Adipose tissue (tissue), 3 donors: ENCODE measurements around the gene AP2A2. TPM values are rescaled to one million over a fixed set of nuclear protein-coding genes. Genes with fewer than 3 reads are reported as not detected.

Experiments used
- H3K27ac ChIP-seq: one replicate; pipeline ENCODE4 v1.5.1; 2013; ENCODE audit warnings: low read depth, low read length
- WGBS, 3 donors: extraction: QIAGEN DNeasy Blood & Tissue Kit; methylation state at CpG; one replicate each; pipeline ENCODE4 v1.1.7; 2013; 5-methylcytosine and 5-hydroxymethylcytosine counted together
- polyA plus RNA-seq, 3 donors: library from polyadenylated mRNA; stranded (reverse); fragments of 200-250 nt; gene quantifications; one replicate each; pipeline ENCODE4 v1.2.3, GENCODE V29; 2013
- donor health status: healthy with polysubstance abuse.
- donor health status: Bipolar disorder and iron deficiency.
- donor health status: healthy.

Gene AP2A2
- polyA plus RNA-seq, 3 donors, result 32.0 to 57.4 (median 37.3) TPM

DNA sequence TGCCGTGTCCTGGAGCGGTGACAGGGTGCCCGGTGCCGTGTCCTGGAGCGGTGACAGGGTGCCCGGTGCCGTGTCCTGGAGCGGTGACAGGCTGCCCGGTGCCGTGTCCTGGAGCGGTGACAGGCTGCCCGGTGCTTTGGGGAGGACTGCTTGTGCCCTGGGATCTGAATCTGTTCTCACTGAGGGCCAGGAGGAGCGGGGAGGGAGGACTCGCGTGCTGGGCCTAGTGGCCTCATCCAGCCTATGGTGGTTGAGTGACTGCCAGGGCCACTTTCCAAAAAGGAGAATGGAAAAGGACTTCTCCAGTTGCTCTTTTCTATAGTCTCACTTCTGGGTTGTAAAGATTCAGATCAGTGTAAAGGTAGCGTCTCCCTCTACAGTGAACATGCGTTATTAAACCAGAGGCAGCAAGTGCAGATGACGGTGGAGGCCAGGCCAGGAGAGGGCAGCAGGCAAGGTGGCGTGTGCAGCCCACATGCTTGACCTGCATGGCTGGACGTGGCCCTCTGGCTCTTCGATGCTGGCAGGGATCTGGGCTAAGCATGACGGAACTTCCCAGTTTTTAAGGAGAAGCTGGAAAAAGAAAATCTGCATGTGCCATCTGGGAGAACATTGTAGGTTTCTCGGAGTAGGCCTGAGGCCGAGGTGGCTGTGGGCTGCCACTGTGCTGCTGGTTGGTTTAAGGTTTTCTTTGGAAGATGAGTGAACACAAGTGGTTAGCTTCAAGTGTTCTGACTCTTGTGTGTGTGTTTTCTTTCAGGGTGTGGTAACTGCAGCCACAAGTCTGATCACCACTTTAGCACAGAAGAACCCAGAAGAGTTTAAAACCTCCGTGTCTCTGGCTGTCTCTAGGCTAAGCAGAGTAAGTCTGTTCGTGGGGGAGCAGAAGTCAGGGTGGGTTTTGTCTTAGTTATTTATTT, 55.0 kb downstream of the AP2A2 start:
- 82 to 90% (median 89%) methylated on average over 26 of the region's 26 CpGs for WGBS, 3 donors
- no peak overlapping the region for H3K27ac ChIP-seq

DNA sequence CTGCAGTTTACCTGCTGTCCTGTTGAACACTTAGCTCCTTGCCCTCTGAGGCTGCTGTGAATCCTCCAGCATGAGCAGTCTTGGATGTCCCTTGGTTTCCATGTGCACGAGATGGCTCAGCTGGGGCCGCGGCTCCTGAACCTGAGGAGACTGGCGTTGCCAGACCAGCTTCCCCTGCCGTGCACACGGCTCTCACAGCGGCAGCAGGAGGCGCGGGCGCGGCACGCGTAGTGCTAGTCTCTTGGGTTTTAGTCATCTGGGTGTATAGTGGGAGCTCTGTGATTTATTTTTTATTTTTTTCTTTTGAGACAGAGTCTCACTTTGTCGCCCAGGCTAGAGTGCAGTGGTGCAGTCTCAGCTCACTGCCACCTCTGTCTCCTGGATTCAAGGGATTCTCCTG, 56.1 kb downstream of the AP2A2 start:
- 92 to 94% (median 93%) methylated on average over 14 of the region's 14 CpGs for WGBS, 3 donors
- no peak overlapping the region for H3K27ac ChIP-seq

DNA sequence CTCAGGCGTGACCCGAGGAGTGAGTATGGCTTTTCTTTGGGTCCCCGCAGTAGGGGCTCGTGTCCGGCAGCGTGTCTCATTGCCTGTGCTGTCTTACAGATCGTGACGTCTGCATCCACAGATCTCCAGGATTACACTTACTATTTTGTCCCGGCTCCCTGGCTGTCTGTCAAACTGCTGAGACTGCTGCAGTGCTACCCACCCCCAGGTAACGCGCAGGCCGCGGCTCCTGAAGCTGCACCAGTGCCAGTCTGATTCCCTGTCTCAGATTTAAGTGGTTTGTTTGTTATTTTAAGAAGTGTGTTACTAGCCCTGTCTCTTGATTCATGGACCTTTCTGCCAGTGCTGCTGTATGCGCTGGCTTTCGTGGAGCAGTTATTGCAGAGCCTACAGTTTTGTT, 58.9 kb downstream of the AP2A2 start:
- H3K27ac ChIP-seq, result no peak overlapping the region
- 90 to 98% (median 96%) methylated on average over 15 of the region's 15 CpGs for WGBS, 3 donors

DNA sequence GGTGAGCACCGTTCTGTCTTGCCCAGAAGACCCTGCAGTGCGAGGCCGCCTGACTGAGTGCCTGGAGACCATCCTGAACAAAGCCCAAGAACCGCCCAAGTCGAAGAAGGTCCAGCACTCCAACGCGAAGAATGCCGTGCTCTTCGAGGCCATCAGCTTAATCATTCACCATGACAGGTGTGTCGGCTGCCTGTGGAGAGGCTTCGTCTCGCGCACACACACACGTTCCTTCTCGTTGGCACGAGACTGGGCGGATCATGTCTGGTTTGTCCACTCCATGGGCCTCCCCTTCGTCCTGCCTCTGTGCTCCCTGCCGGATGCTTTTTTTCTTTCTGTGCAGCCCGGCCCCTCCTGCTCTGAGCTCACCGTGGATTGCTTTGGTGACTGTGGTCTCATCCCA, 59.7 kb downstream of the AP2A2 start:
- no peak overlapping the region for H3K27ac ChIP-seq
- 68 to 90% (median 90%) methylated on average over 21 of the region's 21 CpGs for WGBS, 3 donors

DNA sequence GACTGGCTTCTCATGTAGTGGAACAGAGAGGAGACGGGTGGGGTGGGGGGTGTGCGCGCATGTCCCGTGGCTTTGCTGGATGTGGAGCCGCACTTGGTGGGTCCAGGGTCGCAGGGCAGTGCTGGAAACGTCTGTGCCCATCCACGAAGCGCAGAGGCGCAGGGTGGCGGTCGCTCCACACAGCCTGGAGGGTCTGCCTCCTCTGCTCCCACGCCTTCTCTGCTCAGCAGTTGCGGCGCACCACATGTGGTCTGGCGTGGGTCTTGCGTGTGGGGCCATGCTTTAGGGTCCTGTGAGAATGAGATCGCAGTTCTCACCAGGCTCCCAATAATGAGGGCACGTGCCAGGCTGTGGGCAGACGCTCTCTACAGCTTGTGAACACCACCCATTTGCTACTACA, 60.2 kb downstream of the AP2A2 start:
- WGBS, 3 donors, result 93 to 96% (median 94%) methylated on average over 20 of the region's 20 CpGs
- H3K27ac ChIP-seq, result no peak overlapping the region

DNA sequence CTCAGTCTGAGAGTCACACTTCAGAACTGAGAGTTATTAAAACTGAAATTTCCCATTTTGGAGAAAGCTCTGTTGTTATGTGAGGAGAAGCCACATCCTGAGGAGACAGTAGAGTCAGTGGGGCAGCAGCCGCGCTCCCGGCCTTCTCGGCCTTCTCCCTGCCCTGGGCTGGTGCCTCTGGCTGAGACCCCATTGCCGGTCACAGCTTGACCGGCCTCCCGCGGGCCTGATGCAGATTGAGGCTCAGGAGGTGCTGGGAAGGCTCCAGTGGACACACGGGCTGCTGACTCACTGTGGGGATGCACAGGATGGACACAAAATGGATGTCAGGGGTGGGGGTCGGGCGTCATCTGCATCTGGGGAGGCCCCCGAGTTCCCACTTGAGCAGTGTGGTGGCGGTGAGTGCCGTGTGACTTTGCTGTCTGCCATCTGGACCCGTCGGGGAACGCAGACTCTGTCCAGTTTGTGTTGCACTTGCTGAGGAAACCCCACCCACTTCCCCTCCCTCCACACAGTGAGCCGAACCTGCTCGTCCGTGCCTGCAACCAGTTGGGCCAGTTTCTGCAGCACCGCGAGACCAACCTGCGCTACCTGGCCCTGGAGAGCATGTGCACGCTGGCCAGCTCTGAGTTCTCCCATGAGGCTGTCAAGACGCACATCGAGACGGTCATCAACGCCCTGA, 60.7 kb downstream of the AP2A2 start:
- no peak overlapping the region for H3K27ac ChIP-seq
- WGBS, 3 donors, result 74 to 83% (median 75%) methylated on average over 26 to 28 of the region's 28 CpGs

DNA sequence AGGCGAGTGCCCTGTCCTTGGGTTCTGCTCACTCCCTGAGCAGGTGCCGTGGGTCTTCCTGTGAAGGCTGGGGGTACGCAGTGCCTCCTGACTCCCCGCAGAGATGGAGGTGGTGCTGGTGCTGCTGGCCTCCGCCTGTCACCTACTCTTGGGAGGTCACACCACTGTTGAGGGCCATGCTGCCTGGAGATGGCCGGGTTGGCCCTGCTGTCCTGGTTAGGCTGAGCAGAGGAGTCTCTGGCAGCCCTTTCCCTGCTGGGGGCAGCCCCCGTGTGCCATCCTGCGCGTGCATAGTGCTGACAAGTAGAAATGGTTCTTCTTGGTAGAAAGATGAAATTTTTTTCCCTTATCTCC, 61.3 kb downstream of the AP2A2 start:
- H3K27ac ChIP-seq, result no peak overlapping the region
- 92 to 96% (median 95%) methylated on average over 9 of the region's 9 CpGs for WGBS, 3 donors

DNA sequence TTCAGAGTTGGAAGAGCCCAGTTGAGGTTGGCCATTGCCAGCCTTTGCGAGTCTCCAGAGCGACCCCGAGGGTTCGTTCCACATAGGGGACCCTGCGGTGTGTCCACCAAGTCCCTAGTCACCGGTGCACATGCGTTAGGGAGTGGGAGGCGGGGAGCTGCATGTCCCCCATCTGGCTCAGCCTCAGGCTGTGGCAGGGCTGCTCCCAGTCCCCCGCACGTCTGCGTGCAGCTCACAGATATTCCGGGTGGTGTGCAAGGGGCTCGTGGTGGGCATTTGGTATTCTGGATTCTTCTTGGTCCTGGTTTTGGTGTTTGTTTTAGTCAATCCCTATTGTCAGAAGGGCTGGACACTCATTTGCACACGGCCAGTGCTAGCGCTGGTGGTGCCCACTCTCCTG, 62.0 kb downstream of the AP2A2 start:
- WGBS, 3 donors, result 96 to 98% (median 98%) methylated on average over 15 of the region's 15 CpGs
- H3K27ac ChIP-seq, result no peak overlapping the region

DNA sequence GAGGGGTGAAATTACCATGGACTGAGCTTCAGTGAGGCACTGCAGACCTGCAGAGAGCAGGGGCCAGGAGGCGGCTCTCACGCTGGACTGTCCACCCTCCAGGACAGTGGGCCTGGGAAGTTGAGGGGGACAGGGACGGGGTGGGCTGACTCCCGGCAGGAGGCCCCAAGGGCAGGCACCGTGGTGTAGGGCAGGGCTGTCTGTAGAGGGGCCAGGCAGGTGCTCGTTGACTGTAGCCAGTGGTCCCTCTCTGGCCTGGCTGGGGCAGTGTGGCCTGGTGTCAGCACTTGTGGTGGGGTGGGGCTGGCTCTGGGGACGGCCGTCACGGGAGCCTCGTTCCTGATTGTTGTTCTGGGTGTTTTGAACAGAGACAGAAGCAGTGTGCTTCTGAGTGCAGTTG, 64.4 kb downstream of the AP2A2 start:
- H3K27ac ChIP-seq, result no peak overlapping the region
- 78 to 89% (median 87%) methylated on average over 10 of the region's 10 CpGs for WGBS, 3 donors

DNA sequence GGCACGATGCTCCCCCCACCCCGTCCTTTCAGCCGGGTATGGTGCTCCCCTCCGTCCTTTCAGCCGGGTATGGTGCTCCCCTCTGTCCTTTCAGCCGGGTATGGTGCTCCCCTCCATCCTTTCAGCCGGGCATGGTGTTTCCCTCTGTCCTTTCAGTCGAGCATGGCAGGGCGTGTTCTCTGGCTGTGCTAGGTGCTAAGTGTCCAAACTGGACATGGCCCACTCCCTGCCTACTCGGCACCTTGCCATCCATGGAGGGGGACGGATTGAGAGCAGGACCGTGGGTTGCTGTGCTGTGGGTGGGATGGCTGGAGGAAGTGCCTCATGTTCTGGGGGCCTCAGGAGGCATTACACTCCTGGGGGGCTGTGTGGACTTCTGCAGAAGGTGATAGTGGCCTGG, 65.4 kb downstream of the AP2A2 start:
- WGBS, 3 donors, result 82 to 87% (median 85%) methylated on average over 12 of the region's 12 CpGs
- H3K27ac ChIP-seq, result no peak overlapping the region

DNA sequence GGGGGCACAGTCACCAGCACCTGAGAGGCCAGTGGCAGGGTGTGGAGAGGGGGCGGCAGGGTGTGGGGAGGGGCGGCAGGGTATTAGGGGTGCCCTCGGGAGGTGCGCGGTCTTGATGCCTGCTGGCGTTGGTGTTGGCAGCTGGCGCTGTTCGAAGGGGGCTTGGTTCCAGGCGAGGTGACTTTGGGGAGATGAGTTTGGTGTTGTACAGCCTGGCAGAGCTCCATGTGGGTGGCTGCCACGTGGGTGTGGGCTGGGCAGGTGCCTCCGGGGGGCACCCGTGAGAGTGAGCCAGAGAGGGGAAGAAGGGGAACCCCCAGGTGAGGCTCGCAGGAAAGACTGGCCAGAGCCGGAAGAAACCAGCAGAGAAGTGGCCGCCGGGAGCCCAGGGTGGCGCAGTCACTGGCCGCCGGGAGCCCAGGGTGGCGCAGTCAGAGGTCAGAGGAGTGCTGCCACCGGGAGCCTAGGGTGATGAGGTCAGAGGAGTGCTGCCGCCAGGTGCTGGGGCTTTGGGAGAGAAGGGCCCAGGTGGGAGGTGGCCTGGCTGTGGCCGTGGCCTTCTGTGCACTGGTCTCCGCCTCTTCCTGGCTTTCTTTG, 66.1 kb downstream of the AP2A2 start:
- H3K27ac ChIP-seq, result no peak overlapping the region
- 69 to 87% (median 74%) methylated on average over 21 to 24 of the region's 24 CpGs for WGBS, 3 donors

DNA sequence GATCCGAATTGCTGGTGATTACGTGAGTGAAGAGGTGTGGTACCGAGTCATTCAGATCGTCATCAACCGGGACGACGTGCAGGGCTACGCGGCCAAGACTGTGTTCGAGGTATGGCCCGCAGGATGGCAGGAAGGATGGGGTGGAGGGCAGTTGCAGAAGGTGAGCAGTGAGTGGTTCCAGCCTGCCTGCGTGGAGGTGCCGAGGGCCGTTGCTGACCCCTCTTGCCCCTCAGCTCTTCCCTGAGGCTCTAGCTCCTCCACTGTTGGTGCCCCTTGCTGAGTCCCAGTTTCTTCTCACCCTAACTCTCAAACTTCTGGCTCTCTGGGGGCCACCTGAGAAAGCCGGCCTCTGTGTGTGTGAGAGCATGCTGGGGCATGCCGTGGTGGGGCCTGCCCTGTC, 66.9 kb downstream of the AP2A2 start:
- WGBS, 3 donors, result 94 to 96% (median 95%) methylated on average over 16 of the region's 16 CpGs
- no peak overlapping the region for H3K27ac ChIP-seq

DNA sequence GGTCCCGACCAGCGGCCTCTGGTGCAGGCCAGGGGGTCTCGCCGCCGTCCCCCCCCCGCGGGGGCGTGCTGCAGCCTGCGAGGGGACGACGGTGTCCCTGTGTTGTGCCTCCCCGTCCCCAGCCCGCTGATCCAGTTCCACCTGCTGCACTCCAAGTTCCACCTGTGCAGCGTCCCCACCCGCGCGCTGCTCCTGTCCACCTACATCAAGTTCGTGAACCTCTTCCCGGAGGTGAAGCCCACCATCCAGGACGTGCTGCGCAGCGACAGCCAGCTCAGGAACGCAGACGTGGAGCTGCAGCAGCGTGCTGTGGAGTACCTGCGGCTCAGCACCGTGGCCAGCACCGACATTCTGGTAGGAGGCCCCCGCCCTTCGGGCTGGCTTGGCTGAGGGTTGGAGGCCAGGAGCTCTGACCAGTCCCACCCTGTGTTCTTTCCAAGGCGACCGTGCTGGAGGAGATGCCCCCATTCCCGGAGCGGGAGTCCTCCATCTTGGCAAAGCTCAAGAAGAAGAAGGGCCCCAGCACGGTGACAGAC, 68.0 kb downstream of the AP2A2 start:
- H3K27ac ChIP-seq, result no peak overlapping the region
- WGBS, 3 donors, result 92 to 93% (median 93%) methylated on average over 33 to 35 of the region's 35 CpGs

DNA sequence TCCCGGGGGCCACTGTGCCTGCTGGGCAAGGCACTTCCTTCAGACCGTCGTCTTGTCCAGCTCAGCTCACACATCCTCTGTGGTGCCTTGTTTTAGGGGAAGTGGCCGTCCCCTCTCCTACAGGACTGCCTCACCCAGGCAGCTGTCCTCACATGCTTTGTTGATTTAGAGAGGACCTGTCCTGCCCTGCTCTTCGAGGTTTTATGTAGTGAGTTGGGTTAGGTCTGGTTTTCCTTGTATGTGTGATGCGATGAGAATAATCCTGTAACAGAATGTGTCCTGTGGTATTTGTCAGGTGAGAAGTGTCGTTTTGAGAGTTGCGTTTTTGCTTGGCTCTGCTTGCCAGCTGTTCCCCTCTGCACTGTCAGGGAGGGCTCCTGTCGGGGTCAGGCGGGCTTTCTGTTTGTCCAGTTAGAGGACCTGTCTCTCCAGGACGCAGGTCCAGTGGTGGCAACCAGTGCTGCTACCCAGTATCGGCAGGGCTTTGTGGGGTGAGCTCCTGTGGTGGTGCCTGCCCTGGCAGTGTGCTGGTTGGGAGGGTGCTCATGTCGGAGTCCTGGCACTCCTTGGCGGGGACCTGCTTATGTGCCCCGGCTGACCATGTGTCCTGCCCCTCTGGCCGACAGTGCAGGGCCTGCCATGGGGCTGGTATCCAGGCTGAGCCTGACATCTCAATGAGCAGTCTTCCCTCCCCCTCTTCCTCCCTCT, 69.5 kb downstream of the AP2A2 start:
- WGBS, 3 donors, result 80 to 97% (median 80%) methylated on average over 14 to 16 of the region's 16 CpGs
- H3K27ac ChIP-seq, result no peak overlapping the region

DNA sequence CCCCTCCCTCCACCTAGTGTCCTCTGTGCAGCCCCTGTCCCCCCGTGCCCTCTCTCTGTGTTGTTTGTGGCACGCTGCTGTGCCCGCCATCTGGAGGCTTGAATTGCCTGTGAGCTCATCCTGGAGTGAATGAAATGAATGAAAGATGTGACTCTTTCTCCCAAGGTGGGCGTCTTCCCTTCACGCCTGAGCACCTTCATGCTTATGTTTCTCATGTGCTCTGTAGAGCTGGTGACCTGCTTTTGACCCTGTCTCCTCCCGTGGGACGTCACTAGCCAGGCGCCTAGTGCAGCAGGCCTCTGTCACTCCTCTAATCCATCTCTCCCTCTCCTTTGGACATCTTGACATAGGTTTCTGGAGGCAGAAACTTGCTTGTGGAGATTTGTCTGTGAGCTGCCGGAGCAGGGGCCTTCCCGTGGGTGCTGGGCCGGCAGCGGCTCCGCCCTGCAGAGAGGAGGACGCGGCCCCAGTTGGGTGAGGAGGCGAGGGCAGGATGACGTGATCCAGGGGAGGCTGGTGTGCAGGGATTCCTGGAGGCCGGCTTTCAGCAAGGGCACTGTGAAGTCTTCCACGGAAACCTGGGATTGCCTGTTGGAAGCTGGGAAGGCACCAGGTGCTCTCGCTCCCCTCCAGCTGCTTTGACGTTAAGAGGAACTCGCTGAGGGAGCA, 70.2 kb downstream of the AP2A2 start:
- WGBS, 3 donors, result 70 to 80% (median 71%) methylated on average over 22 of the region's 22 CpGs
- H3K27ac ChIP-seq, result no peak overlapping the region

DNA sequence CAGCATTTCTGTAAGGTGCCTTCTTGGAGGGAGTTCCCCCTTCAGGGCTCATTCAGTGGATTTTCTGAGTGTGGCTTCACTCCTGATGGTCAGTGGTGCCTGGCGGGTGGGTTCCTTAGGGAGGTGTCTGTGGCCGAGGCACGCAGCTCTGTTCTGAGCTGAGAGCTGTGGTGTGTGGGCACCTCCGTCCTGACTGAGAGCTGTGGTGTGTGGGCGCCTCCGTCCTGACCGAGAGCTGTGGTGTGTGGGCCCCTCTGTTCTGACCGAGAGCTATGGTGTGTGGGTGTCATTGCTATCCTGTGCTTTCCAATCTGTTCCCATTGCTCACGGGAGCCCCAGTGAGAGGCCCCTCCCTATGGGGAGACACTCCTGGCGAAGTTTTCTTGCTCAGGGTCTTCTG, 71.0 kb downstream of the AP2A2 start:
- H3K27ac ChIP-seq, result no peak overlapping the region
- WGBS, 3 donors, result 92 to 94% (median 92%) methylated on average over 10 of the region's 10 CpGs

DNA sequence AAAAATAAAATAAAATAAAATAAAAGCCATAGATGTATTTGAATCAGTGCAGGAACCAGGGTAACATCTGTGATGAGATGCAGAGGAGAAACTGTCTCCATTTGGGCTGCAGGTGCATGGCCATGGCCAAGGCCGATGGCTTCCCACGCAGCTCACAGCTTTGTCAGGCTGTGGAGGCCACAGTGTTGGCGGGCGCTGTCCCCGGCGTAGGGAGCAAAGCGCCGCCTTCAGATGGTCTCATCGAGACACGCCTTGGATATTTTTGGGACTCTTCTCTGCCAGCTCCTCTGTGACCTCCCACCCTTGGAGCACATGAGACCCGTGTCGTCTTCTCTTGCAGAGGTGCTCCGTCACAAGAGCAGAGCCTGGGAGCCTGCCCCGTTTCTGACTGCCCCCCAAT, 72.2 kb downstream of the AP2A2 start:
- 92 to 97% (median 95%) methylated on average over 14 of the region's 14 CpGs for WGBS, 3 donors
- H3K27ac ChIP-seq, result no peak overlapping the region

DNA sequence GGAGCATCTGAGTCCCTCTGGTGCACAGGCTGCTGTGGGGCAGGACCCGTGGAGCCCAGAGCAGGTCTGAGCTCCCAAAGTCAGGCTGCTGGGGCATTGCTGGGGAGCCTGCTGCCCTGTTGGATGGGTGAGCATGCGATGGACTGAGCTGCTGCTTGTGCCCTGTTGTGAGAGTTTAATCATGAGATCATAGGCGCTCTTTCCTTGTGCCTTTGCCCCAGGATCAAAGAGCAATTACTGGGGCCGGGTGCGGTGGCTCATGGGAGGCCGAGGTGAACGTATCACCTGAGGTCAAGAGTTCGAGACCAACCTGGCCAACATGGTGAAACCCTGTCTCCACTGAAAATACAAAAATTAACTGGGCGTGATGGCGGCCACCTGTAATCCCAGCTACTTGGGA, 73.3 kb downstream of the AP2A2 start:
- no peak overlapping the region for H3K27ac ChIP-seq
- WGBS, 3 donors, result 93 to 96% (median 95%) methylated on average over 10 of the region's 10 CpGs
